OCI-LY1 (cell line): ENCODE measurements around the gene CCDC196.

Experiments
- H2AFZ ChIP-seq: fragments of 200-600 bp; sonication (generic), shearing (Covaris generic); 2 replicates; pipeline ENCODE4 v1.6.0; 2014; ENCODE audit warnings: antibody characterized with exemption, mild to moderate bottlenecking, low read length
- H3F3A ChIP-seq: fragments of 200-600 bp; sonication (generic), shearing (Covaris generic); 2 replicates; pipeline ENCODE4 v1.6.0; 2014; ENCODE audit warnings: mild to moderate bottlenecking, antibody characterized with exemption, low read length, moderate library complexity; ENCODE audit not compliant: insufficient read depth
- H3K27ac ChIP-seq: fragments of 200-600 bp; sonication (generic); 2 replicates; pipeline ENCODE4 v1.5.1; 2014; ENCODE audit warnings: low read length, mixed run types, mild to moderate bottlenecking, low read depth; ENCODE audit not compliant: poor library complexity, severe bottlenecking
- H3K27me3 ChIP-seq: fragments of 200-600 bp; sonication (generic); 2 replicates; pipeline ENCODE4 v1.6.0; 2014; ENCODE audit warnings: antibody characterized with exemption, mild to moderate bottlenecking, low read length, moderate library complexity; ENCODE audit not compliant: insufficient read depth
- H3K36me3 ChIP-seq: fragments of 200-600 bp; sonication (generic); 2 replicates; pipeline ENCODE4 v1.6.1; 2014; ENCODE audit warnings: mild to moderate bottlenecking, antibody characterized with exemption, low read length, moderate library complexity, mixed read lengths; ENCODE audit not compliant: insufficient read depth
- H3K4me1 ChIP-seq: fragments of 200-600 bp; sonication (generic); 2 replicates; pipeline ENCODE4 v1.5.1; 2014; ENCODE audit warnings: mild to moderate bottlenecking, low read length, moderate library complexity; ENCODE audit not compliant: insufficient read depth, severe bottlenecking
- H3K4me2 ChIP-seq: fragments of 200-600 bp; sonication (generic), shearing (Covaris generic); 2 replicates; pipeline ENCODE4 v1.6.1; 2014; ENCODE audit warnings: low read length
- H3K4me3 ChIP-seq: fragments of 200-600 bp; sonication (generic); 2 replicates; pipeline ENCODE4 v1.5.1; 2014; ENCODE audit warnings: low read length, low read depth, mild to moderate bottlenecking, mixed read lengths; ENCODE audit not compliant: poor library complexity, severe bottlenecking
- H3K79me2 ChIP-seq: fragments of 200-600 bp; shearing (Covaris generic); 2 replicates; pipeline ENCODE4 v1.6.1; 2016; ENCODE audit warnings: mixed run types, low read length, mixed read lengths; ENCODE audit not compliant: insufficient read depth
- H3K9ac ChIP-seq: fragments of 200-600 bp; sonication (generic), shearing (Covaris generic); 2 replicates; pipeline ENCODE4 v1.6.1; 2014; ENCODE audit warnings: mild to moderate bottlenecking, low read length, mixed read lengths
- H3K9me2 ChIP-seq: fragments of 200-600 bp; sonication (generic), shearing (Covaris generic); 2 replicates; pipeline ENCODE4 v1.6.1; 2014; ENCODE audit warnings: low read depth, mild to moderate bottlenecking, low read length, mixed read lengths
- H3K9me3 ChIP-seq: fragments of 200-600 bp; shearing (Covaris generic); 2 replicates; pipeline ENCODE4 v1.6.1; 2014; ENCODE audit warnings: low read length, mixed read lengths
- H4K20me1 ChIP-seq: fragments of 200-600 bp; sonication (generic), shearing (Covaris generic); 2 replicates; pipeline ENCODE4 v1.6.0; 2016; ENCODE audit warnings: mild to moderate bottlenecking, low read length; ENCODE audit not compliant: insufficient read depth
- CTCF ChIP-seq: fragments of 200-600 bp; sonication (generic), shearing (Covaris generic); IDR thresholded peaks from 2 replicates; pipeline ENCODE4 v1.5.1; 2017; ENCODE audit warnings: mild to moderate bottlenecking, antibody characterized with exemption, low read length, moderate library complexity, mixed read lengths
- EZH2 ChIP-seq: fragments of 200-600 bp; sonication (generic), shearing (Covaris generic); IDR thresholded peaks from 2 replicates; pipeline ENCODE4 v1.8.0; 2017; ENCODE audit warnings: borderline replicate concordance, mixed run types, mild to moderate bottlenecking, antibody characterized with exemption, low read length, moderate library complexity, mixed read lengths

Gene CCDC196

GRCh38 chr14:66514213-66514612, 28.0 kb downstream of the CCDC196 start:
- H3K9ac ChIP-seq = no peak overlapping the region
- no peaks in the 10 kb centered on the region for H3F3A ChIP-seq
- no peak overlapping the region for H3K4me2 ChIP-seq
- H3K4me1 ChIP-seq = no peaks in the 10 kb centered on the region
- no peaks in the 10 kb centered on the region for H3K9me3 ChIP-seq
- H3K36me3 ChIP-seq = no peaks in the 10 kb centered on the region
- H2AFZ ChIP-seq = no peak overlapping the region
- no peak for TF ChIP-seq EZH2
- TF ChIP-seq CTCF = no peak
- H3K4me3 ChIP-seq = no peak overlapping the region
- H3K27me3 ChIP-seq = no peaks in the 10 kb centered on the region
- no peaks in the 10 kb centered on the region for H3K9me2 ChIP-seq
- no peaks in the 10 kb centered on the region for H3K79me2 ChIP-seq
- no peaks in the 10 kb centered on the region for H4K20me1 ChIP-seq
- H3K27ac ChIP-seq = no peak overlapping the region

- no peaks in the 10 kb centered on the region for H3K79me2 ChIP-seq
- no peak overlapping the region for H2AFZ ChIP-seq
- no peak for TF ChIP-seq CTCF
- TF ChIP-seq EZH2 = no peak
Observed at GRCh38 chr14:66530526-66530925, 44.4 kb downstream of the CCDC196 start.

GRCh38 chr14:66539034-66539433, 52.9 kb downstream of the CCDC196 start:
- no peak for TF ChIP-seq EZH2
- no peak for TF ChIP-seq CTCF
- Histone ChIP-seq H3K4me2 (no peak overlapping the region), H3K9me2 (no peaks in the 10 kb centered on the region), H3K27me3 (no peaks in the 10 kb centered on the region), H3K27ac (no peak overlapping the region), H2AFZ (no peak overlapping the region), H3K9ac (no peak overlapping the region), H3K9me3 (no peaks in the 10 kb centered on the region), H3K36me3 (no peaks in the 10 kb centered on the region), H3K4me3 (no peak overlapping the region), H3F3A (no peaks in the 10 kb centered on the region), H4K20me1 (no peaks in the 10 kb centered on the region), H3K79me2 (no peaks in the 10 kb centered on the region), H3K4me1 (no peaks in the 10 kb centered on the region)

More at GRCh38 chr14:66530526-66530925, 44.4 kb downstream of the CCDC196 start:
- Histone ChIP-seq H3K4me3 (no peak overlapping the region), H4K20me1 (no peaks in the 10 kb centered on the region), H3K4me1 (no peaks in the 10 kb centered on the region), H3K4me2 (no peak overlapping the region), H3F3A (no peaks in the 10 kb centered on the region), H3K9ac (no peak overlapping the region), H3K27ac (no peak overlapping the region), H3K9me3 (no peaks in the 10 kb centered on the region), H3K36me3 (no peaks in the 10 kb centered on the region), H3K27me3 (no peaks in the 10 kb centered on the region), H3K9me2 (no peaks in the 10 kb centered on the region)
